C4-2B (cell line): ENCODE measurements around the gene SRA1.

ENCODE experiments used
- H3K27ac ChIP-seq: fragments of 450-650 bp; 2 replicates; pipeline ENCODE4 v1.5.1; 2017
- ZFX ChIP-seq: fragments of 450-650 bp; IDR thresholded peaks from 2 replicates; pipeline ENCODE4 v1.6.1; 2017
- TF ChIP-seq, protein P1 (sequence below): fragments of 450-650 bp; conservative IDR thresholded peaks from 2 replicates; pipeline ENCODE4 v1.5.1; 2017; ENCODE audit warnings: mild to moderate bottlenecking

Gene SRA1

DNA sequence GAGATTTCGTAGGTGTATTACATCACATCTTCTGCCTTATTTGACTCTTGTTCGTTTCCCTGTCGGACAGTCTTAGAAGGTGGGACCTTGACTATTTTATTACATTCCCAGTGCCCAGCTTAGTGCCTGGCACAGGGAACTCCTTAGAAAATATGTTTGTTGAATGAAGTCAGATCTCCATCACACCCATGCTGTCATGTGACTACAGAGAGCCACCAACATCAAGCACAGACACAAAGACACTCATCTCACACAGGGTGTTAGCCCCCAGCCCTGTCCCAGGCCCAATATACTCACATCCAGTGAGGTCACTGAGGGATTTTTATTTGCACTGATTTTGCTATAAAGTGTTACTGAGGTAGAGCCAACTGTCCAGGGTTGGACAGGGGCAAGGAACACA, 692 bp upstream of the SRA1 start:
- TF ChIP-seq, protein P1, sequence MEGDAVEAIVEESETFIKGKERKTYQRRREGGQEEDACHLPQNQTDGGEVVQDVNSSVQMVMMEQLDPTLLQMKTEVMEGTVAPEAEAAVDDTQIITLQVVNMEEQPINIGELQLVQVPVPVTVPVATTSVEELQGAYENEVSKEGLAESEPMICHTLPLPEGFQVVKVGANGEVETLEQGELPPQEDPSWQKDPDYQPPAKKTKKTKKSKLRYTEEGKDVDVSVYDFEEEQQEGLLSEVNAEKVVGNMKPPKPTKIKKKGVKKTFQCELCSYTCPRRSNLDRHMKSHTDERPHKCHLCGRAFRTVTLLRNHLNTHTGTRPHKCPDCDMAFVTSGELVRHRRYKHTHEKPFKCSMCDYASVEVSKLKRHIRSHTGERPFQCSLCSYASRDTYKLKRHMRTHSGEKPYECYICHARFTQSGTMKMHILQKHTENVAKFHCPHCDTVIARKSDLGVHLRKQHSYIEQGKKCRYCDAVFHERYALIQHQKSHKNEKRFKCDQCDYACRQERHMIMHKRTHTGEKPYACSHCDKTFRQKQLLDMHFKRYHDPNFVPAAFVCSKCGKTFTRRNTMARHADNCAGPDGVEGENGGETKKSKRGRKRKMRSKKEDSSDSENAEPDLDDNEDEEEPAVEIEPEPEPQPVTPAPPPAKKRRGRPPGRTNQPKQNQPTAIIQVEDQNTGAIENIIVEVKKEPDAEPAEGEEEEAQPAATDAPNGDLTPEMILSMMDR = no peak
- TF ChIP-seq ZFX = no peak
- peak overlapping the region; percentile 85 for H3K27ac ChIP-seq

DNA sequence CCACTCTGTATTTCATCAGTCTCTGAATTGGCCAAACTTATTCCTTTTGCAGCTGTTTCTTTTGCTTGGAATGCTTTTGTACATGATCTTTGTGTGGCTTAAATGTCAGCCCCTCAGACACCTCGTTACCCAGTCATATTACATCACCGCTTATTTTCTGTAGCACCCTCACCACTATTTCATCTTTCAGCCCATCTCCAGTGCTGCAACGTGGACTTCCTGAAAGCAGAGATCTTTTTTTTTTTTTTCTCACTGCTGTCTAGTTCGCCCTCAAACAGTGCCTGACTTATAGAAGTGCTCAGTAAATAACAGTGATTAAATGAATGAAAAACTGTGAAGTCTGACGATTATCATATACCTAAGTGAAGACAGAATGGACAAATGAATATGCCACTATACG, 835 bp downstream of the SRA1 start:
- H3K27ac ChIP-seq = peak overlapping the region; percentile 85
- no peak for TF ChIP-seq ZFX
- TF ChIP-seq, protein P1 = no peak

DNA sequence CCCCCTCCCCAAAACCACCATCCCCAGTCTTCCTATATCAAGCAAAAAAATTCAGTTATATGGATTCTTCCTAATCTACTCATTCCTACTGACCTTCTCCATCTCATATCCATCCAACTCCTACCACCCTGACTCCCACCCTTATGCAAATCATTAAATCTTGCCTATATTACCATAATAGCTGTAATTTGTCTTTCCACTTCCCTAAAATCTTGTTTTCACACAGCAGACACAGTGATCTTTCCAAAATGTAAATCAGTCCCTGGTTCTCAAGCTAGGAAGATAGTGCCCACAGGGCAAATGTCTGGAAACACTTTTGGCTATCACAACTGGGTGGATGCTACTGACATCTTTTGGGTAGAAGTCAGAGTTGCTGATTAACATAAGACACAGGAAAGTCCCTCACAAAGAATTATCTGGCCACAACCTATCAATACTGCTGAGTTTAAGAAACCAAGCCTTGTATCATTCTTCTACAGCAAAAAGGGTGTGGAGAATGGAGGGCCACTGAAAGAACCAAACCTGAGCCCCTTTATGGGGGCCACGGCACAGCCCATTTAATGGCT, 1.4 kb downstream of the SRA1 start:
- TF ChIP-seq ZFX = no peak
- TF ChIP-seq, protein P1 = no peak
- no peak overlapping the region; the same call in 1 of the 2 replicates for H3K27ac ChIP-seq

- H3K27ac ChIP-seq = no peak overlapping the region
Observed at GRCh38 chr5:140554454-140554853, 2.8 kb downstream of the SRA1 start.

GRCh38 chr5:140553657-140554056, 3.6 kb downstream of the SRA1 start:
- no peak overlapping the region for H3K27ac ChIP-seq
- no peak for TF ChIP-seq ZFX
- TF ChIP-seq, protein P1 = no peak

More at GRCh38 chr5:140554454-140554853, 2.8 kb downstream of the SRA1 start:
- TF ChIP-seq ZFX = no peak

DNA sequence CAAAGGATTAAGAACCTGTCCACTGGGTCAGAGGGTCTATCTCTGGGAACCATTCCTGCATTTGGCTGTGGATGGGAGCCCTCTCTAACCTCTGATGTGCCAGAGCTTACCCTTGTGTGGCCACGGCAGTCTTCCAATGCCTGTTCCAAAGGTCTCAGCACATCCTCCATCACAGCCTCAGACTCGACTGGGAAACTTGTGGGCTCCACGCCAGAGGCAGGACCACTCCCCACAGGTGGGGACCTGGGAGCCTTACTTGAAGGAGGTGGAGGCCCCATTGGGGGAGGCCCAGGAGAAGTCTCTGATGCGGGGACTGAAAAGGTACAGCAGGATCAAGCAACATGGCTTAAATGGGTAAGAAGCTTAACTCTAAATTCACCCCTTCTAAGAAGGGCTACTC, 5.4 kb downstream of the SRA1 start:
- TF ChIP-seq ZFX = no peak
- TF ChIP-seq, protein P1 = no peak
- no peak overlapping the region for H3K27ac ChIP-seq

- TF ChIP-seq, protein P1 = no peak
- TF ChIP-seq ZFX = no peak
- no peak overlapping the region; the same call in 1 of the 2 replicates for H3K27ac ChIP-seq
Observed at GRCh38 chr5:140550147-140551079, 6.9 kb downstream of the SRA1 start.
